ENCODE measurements around the gene OR5AU1.
"Not testable (repeated sequence)": the region's sequence is repeated elsewhere in the genome, so short reads cannot be mapped to it uniquely, and the experiment has no call there.

Gene OR5AU1

DNA sequence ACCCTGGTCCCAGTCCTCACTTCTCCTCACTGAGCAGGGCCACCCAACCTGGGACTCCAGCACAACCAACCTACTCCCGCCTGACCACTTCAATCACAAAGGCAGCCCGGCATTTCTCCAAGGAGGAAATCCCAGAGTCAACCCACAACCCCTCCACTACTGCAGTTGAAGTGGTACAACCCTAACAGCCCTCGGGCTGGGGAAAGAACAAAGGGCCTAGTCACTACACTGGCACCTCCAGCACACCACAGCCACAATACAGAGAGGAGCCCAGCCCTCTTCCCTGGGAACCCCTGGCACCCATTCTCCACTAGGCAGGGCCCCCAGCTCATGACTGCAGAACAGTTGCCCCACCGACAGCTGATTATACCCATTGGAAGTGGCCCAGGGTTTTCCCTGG is 13.7 kb upstream of the OR5AU1 start:
- H3K27me3 ChIP-seq (ENCODE audit: control insufficient read depth, insufficient read depth, low read length, poor library complexity, severe bottlenecking) = no peaks in the 10 kb centered on the region
- H3K4me1 ChIP-seq (ENCODE audit: control insufficient read depth, insufficient read depth, low read length) = no peaks in the 10 kb centered on the region
- no peak overlapping the region for H3K27ac ChIP-seq (ENCODE audit: insufficient read depth, low read depth, low read length, poor library complexity, severe bottlenecking)
- no peak overlapping the region for H3K4me3 ChIP-seq (ENCODE audit: insufficient read depth, low read depth, low read length)
- WGBS, 2 experiments = 86 to 91% methylated on average over 4 of the region's 4 CpGs
- no peaks in the 10 kb centered on the region for H3K9me3 ChIP-seq (ENCODE audit: control insufficient read depth, low read length)
- H3K36me3 ChIP-seq (ENCODE audit: control insufficient read depth, insufficient read depth, low read length) = no peaks in the 10 kb centered on the region

DNA sequence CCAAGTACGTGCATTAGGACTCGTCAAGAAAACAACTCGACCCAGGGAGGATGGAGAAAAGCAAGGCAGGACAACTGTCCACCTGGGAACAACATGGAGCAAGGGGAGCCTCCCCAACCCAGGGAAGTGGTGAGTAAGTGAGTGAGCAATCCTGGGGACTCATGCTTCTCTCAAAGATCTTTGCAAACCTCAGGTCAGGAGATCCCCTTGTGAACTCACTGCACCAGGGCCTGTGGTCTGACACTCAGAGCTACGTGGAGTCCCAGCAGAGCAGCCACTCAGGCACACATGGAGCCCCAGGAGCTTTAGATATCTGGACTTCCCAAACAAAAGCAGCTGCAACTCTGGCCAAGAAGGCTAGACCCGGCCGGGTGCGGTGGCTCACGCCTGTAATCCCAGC is 12.2 kb upstream of the OR5AU1 start:
- H3K4me1 ChIP-seq (ENCODE audit: control insufficient read depth, insufficient read depth, low read length) = no peaks in the 10 kb centered on the region
- no peaks in the 10 kb centered on the region for H3K9me3 ChIP-seq (ENCODE audit: control insufficient read depth, low read length)
- H3K27ac ChIP-seq (ENCODE audit: insufficient read depth, low read depth, low read length, poor library complexity, severe bottlenecking) = no peak overlapping the region
- no peaks in the 10 kb centered on the region for H3K27me3 ChIP-seq (ENCODE audit: control insufficient read depth, insufficient read depth, low read length, poor library complexity, severe bottlenecking)
- no peaks in the 10 kb centered on the region for H3K36me3 ChIP-seq (ENCODE audit: control insufficient read depth, insufficient read depth, low read length)
- 91 to 95% methylated on average over 8 of the region's 8 CpGs for WGBS, 2 experiments
- no peak overlapping the region for H3K4me3 ChIP-seq (ENCODE audit: insufficient read depth, low read depth, low read length)

DNA sequence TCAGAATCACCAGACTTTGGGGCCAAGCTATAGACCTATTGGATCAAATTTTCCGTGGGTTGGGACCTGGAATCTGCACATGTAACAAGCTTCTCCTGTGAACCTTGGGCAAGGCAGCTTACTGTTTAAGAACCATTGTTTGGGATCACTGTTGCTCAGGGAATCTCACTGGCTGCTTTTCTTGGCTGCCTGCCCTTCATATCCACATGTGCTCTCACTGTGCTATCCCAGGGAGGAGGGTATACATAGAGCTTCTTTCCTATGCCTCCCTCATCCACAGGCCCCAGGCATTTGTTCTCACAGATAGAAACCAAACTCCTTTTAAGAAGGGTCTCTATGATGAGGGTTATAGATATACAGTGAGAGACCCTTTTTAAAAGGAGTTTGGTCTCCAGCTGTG is 9.8 kb upstream of the OR5AU1 start:
- H3K9me3 ChIP-seq (ENCODE audit: control insufficient read depth, low read length); H3K27me3 ChIP-seq (ENCODE audit: control insufficient read depth, insufficient read depth, low read length, poor library complexity, severe bottlenecking); H3K27ac ChIP-seq (ENCODE audit: insufficient read depth, low read depth, low read length, poor library complexity, severe bottlenecking); H3K4me1 ChIP-seq (ENCODE audit: control insufficient read depth, insufficient read depth, low read length); H3K36me3 ChIP-seq (ENCODE audit: control insufficient read depth, insufficient read depth, low read length); H3K4me3 ChIP-seq (ENCODE audit: insufficient read depth, low read depth, low read length): not testable (repeated sequence)
- 94 to 100% methylated on average over 1 of the region's 1 CpG for WGBS, 2 experiments

DNA sequence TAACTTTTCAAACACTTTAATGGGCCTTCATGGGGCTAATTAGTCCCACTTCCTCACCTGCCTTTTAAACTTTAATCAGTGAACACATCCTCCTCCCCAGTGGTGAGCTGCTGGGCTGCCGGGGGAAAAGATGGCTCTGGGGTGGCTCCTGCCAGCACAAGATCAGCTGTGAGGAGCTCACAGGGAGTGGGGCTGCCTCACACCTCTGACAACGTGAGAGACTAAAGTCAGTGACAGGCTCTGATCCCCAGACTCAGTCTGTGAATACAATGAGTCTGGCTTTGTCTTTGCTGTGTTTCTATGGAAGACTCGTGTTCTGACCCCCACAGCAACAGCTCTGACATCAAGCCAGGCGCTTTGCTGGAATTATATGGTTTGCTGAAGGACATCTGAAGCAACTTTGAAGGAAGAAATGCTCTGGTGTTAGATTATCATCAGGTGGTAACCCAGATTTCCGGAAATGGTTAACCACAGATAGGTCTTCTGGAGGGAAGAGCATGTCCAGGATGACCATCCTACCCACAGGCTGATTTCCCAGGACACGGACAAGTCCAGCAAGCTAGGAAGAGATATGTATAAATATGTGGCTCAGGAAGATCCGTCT is 9.2 kb upstream of the OR5AU1 start:
- WGBS, 2 experiments = 68 to 82% methylated on average over 7 of the region's 7 CpGs

DNA sequence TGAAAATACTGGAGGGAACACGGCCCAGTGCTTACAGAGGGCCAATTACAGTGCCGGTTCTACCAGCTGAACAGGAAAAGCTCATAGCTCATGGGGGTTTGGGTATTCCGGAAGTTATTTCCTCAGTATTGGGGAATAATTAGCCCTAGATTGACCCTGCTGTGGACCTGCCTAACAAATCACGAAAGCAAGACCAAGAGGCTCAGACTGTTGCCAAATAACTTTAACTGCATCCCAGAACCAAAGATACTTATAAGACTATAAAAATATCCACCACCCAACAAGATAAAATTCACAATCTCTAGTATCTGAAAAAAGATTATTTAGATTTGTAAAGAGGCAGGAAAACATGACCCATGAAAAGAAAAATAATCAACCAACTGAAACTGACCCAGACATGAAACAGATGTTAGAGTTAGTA is 8.0 kb upstream of the OR5AU1 start:
- H3K27ac ChIP-seq (ENCODE audit: insufficient read depth, low read depth, low read length, poor library complexity, severe bottlenecking) = no peak overlapping the region
- no peaks in the 10 kb centered on the region for H3K36me3 ChIP-seq (ENCODE audit: control insufficient read depth, insufficient read depth, low read length)
- no peaks in the 10 kb centered on the region for H3K9me3 ChIP-seq (ENCODE audit: control insufficient read depth, low read length)
- no peaks in the 10 kb centered on the region for H3K4me1 ChIP-seq (ENCODE audit: control insufficient read depth, insufficient read depth, low read length)
- H3K4me3 ChIP-seq (ENCODE audit: insufficient read depth, low read depth, low read length) = no peak overlapping the region
- WGBS, 2 experiments = 94 to 97% methylated on average over 4 of the region's 4 CpGs
- no peaks in the 10 kb centered on the region for H3K27me3 ChIP-seq (ENCODE audit: control insufficient read depth, insufficient read depth, low read length, poor library complexity, severe bottlenecking)

More for the DNA sequence above, 9.2 kb upstream of the OR5AU1 start:
- H3K4me3 ChIP-seq (ENCODE audit: insufficient read depth, low read depth, low read length); H3K4me1 ChIP-seq (ENCODE audit: control insufficient read depth, insufficient read depth, low read length); H3K27ac ChIP-seq (ENCODE audit: insufficient read depth, low read depth, low read length, poor library complexity, severe bottlenecking); H3K9me3 ChIP-seq (ENCODE audit: control insufficient read depth, low read length); H3K27me3 ChIP-seq (ENCODE audit: control insufficient read depth, insufficient read depth, low read length, poor library complexity, severe bottlenecking); H3K36me3 ChIP-seq (ENCODE audit: control insufficient read depth, insufficient read depth, low read length): not testable (repeated sequence)

DNA sequence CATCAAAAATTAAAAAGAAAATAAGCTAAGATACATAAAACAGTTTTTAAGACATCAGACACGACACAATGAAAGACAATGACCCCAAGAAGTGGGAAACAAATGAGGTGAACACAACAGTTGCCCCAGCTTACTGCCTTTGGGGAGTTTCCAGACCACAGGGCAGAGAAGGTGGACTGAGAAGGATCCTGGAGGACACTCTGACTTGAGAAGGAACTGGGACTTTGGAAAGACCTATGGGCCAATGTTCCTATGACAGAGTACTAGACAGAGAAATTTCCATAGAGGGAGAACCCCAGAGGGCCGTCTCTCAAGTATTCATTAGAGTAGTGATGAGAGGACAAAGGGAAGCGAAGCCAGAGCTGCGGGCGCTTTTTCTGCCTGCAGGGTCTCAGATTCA is 6.2 kb upstream of the OR5AU1 start:
- Histone ChIP-seq H3K27me3 (ENCODE audit: control insufficient read depth, insufficient read depth, low read length, poor library complexity, severe bottlenecking) (no peaks in the 10 kb centered on the region), H3K4me3 (ENCODE audit: insufficient read depth, low read depth, low read length) (no peak overlapping the region), H3K36me3 (ENCODE audit: control insufficient read depth, insufficient read depth, low read length) (no peaks in the 10 kb centered on the region), H3K9me3 (ENCODE audit: control insufficient read depth, low read length) (no peaks in the 10 kb centered on the region), H3K4me1 (ENCODE audit: control insufficient read depth, insufficient read depth, low read length) (no peaks in the 10 kb centered on the region), H3K27ac (ENCODE audit: insufficient read depth, low read depth, low read length, poor library complexity, severe bottlenecking) (no peak overlapping the region)
- WGBS, 2 experiments = 71 to 73% methylated on average over 5 of the region's 5 CpGs

DNA sequence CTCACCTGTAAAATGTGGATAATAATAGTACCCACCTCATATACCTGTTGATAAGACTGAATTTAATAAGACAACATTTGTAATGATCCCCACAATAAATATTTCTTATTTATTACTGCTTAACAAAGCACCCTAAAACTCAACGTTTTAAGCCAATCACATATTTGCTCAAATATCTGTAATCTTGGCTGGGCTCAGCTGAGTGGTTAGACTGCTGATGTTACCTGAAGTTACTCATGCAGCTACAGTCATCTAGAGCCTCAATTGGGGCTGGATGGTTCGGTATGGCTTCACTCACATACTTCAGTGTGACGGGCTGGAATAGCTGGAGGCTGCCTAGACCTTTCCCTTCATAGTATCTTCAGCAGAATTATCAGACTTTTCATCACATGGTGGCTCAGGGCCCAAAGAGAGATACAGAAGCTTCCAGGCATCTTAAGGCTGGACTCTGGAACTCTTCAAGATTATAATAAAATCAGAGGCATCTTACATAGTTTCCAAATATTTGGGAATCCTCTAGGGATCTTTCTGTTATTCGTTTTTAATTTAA is 4.3 kb upstream of the OR5AU1 start:
- H3K4me3 ChIP-seq (ENCODE audit: insufficient read depth, low read depth, low read length) = no peak overlapping the region
- 87 to 92% methylated on average over 4 of the region's 4 CpGs for WGBS, 2 experiments
- no peaks in the 10 kb centered on the region for H3K9me3 ChIP-seq (ENCODE audit: control insufficient read depth, low read length)
- H3K4me1 ChIP-seq (ENCODE audit: control insufficient read depth, insufficient read depth, low read length) = no peaks in the 10 kb centered on the region
- no peak overlapping the region for H3K27ac ChIP-seq (ENCODE audit: insufficient read depth, low read depth, low read length, poor library complexity, severe bottlenecking)
- H3K36me3 ChIP-seq (ENCODE audit: control insufficient read depth, insufficient read depth, low read length) = no peaks in the 10 kb centered on the region
- H3K27me3 ChIP-seq (ENCODE audit: control insufficient read depth, insufficient read depth, low read length, poor library complexity, severe bottlenecking) = no peaks in the 10 kb centered on the region

DNA sequence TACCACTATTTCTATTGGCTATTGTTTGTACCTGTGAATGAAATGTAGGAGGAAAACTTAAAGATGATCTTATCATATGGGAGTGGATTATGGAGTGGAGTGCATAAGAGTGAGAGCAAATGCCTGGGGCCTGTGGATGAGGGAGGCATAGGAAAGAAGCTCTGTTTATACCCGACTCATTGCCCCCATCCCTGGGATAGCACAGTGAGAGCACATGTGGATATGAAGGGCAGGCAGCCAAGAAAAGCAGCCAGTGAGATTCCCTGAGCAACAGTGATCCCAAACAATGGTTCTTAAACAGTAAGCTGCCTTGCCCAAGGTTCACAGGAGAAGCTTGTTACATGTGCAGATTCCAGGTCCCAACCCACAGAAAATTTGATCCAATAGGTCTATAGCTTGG is 2.3 kb upstream of the OR5AU1 start:
- H3K4me3 ChIP-seq (ENCODE audit: insufficient read depth, low read depth, low read length); H3K4me1 ChIP-seq (ENCODE audit: control insufficient read depth, insufficient read depth, low read length); H3K36me3 ChIP-seq (ENCODE audit: control insufficient read depth, insufficient read depth, low read length); H3K27me3 ChIP-seq (ENCODE audit: control insufficient read depth, insufficient read depth, low read length, poor library complexity, severe bottlenecking); H3K9me3 ChIP-seq (ENCODE audit: control insufficient read depth, low read length); H3K27ac ChIP-seq (ENCODE audit: insufficient read depth, low read depth, low read length, poor library complexity, severe bottlenecking): not testable (repeated sequence)
- WGBS, 2 experiments = 0% methylated on average over 1 of the region's 1 CpG

DNA sequence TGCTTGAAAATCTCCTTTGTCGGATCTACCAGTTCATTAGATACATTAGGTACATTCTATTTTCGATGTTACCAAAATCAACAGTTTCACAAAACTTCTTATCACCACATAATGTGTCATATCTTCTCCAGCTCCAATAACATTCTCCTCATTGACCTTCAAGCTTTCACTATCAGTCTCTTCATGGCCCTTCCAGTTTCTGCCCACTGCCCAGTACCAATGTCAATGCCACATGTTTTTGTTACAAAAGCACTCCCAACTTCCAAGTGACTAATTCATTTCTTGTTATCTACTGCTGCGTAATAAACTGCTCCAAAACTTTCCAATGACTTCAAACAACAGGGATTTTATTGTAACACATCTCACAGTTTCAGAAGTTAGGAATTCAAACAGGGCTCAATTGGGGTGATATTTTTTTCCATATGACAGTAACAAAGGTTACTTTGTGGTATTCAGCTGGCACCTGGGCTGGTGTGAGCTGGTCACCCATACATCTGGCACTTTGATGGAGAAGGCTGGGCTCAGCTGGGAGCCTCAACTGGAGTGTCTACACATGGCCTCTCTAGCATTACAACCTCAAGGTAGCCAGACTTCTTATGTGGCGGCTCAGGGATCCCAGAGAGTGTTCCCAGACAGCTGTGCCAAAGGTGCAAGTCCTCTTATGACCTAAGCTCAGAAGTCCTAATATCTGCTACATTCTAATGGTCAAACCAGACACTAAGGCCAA is 6.1 kb downstream of the OR5AU1 start:
- Histone ChIP-seq H3K4me1 (ENCODE audit: control insufficient read depth, insufficient read depth, low read length) (no peaks in the 10 kb centered on the region), H3K9me3 (ENCODE audit: control insufficient read depth, low read length) (no peaks in the 10 kb centered on the region), H3K4me3 (ENCODE audit: insufficient read depth, low read depth, low read length) (no peak overlapping the region), H3K27me3 (ENCODE audit: control insufficient read depth, insufficient read depth, low read length, poor library complexity, severe bottlenecking) (no peaks in the 10 kb centered on the region), H3K27ac (ENCODE audit: insufficient read depth, low read depth, low read length, poor library complexity, severe bottlenecking) (no peak overlapping the region), H3K36me3 (ENCODE audit: control insufficient read depth, insufficient read depth, low read length) (no peaks in the 10 kb centered on the region)
- 89 to 92% methylated on average over 4 of the region's 4 CpGs for WGBS, 2 experiments

DNA sequence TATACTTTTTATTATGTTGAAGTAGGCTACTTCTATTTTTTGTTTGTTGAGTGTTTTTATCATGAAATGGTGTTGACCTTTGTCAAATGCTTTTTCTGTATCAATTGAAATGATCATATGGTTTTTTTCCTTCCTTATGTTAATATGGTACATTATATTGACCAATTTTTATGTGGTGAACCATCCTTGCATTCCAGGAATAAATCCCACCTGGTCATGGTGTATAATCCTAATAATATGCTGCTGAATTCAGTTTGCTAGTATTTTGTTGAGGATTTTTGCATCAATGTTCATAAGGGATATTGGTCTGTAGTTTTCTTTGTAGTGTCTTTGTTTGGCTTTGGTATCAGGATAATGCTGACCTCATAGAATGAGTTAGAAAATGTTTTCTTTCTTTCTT is 10.4 kb downstream of the OR5AU1 start:
- Histone ChIP-seq H3K27me3 (ENCODE audit: control insufficient read depth, insufficient read depth, low read length, poor library complexity, severe bottlenecking) (no peaks in the 10 kb centered on the region), H3K4me1 (ENCODE audit: control insufficient read depth, insufficient read depth, low read length) (no peaks in the 10 kb centered on the region), H3K9me3 (ENCODE audit: control insufficient read depth, low read length) (no peaks in the 10 kb centered on the region), H3K27ac (ENCODE audit: insufficient read depth, low read depth, low read length, poor library complexity, severe bottlenecking) (no peak overlapping the region), H3K36me3 (ENCODE audit: control insufficient read depth, insufficient read depth, low read length) (no peaks in the 10 kb centered on the region), H3K4me3 (ENCODE audit: insufficient read depth, low read depth, low read length) (no peak overlapping the region)

Measured in ectodermal cell (in vitro differentiated cells).